Choroid plexus epithelial cell (primary cell): ENCODE data around the gene RECQL.
"Not testable (repeated sequence)": the region's sequence is repeated elsewhere in the genome, so short reads cannot be mapped to it uniquely, and the experiment has no call there.

Experiments used
- DNase-seq: peaks from one replicate; pipeline ENCODE4 v3.0.0-alpha.2; 2010; ENCODE audit warnings: low read depth
- H3K4me3 ChIP-seq: 2 replicates; pipeline ENCODE4 v1.5.1; 2011; ENCODE audit warnings: low read depth, mild to moderate bottlenecking, control low read depth, low read length, moderate library complexity
- TF ChIP-seq, protein P1 (sequence below): conservative IDR thresholded peaks from 2 replicates; pipeline ENCODE4 v1.5.1; 2011; ENCODE audit warnings: low read depth, mild to moderate bottlenecking, control low read depth, inconsistent platforms, low read length, moderate library complexity

The RECQL gene

DNA sequence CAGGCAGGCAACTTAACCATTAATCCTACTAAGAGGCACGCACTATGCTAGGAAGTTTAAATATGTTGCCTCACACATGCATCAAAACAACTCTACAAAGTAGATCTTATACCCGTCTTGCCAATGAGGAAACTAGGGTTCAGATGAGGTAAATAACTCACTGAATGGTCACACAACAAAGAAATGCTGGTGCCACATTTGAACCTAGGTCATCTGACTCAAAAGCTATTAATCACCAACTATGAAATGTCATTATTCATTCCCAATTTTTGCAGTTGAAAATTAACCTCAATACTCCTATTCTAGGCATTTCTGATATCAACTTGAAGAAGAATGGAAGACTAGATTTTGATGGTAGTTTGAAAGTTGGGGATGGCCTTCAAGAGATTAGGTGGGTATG lies 66.7 kb downstream of the RECQL start:
- TF ChIP-seq, protein P1, sequence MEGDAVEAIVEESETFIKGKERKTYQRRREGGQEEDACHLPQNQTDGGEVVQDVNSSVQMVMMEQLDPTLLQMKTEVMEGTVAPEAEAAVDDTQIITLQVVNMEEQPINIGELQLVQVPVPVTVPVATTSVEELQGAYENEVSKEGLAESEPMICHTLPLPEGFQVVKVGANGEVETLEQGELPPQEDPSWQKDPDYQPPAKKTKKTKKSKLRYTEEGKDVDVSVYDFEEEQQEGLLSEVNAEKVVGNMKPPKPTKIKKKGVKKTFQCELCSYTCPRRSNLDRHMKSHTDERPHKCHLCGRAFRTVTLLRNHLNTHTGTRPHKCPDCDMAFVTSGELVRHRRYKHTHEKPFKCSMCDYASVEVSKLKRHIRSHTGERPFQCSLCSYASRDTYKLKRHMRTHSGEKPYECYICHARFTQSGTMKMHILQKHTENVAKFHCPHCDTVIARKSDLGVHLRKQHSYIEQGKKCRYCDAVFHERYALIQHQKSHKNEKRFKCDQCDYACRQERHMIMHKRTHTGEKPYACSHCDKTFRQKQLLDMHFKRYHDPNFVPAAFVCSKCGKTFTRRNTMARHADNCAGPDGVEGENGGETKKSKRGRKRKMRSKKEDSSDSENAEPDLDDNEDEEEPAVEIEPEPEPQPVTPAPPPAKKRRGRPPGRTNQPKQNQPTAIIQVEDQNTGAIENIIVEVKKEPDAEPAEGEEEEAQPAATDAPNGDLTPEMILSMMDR = no peak
- DNase-seq = no peak
- no peak overlapping the region for H3K4me3 ChIP-seq

DNA sequence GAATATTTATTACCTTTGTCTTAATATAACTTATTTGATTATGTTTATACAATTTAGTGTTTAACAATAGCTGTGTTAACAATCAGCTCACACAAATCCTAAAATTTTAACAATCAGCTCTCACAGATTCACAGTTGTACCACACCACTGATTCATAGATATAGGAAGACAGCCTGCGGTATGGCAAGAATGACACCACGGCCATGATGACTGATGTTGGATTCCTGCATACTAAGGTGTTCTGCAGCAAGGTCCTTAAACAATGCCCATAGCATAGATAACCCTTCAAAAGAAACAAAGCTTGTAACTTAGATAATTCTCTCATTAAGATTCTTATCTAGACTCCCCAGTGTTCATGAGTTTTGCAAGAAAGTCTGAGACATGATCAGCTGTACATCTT lies 67.9 kb downstream of the RECQL start:
- TF ChIP-seq, protein P1 = no peak
- no peak overlapping the region for H3K4me3 ChIP-seq
- no peak for DNase-seq

DNA sequence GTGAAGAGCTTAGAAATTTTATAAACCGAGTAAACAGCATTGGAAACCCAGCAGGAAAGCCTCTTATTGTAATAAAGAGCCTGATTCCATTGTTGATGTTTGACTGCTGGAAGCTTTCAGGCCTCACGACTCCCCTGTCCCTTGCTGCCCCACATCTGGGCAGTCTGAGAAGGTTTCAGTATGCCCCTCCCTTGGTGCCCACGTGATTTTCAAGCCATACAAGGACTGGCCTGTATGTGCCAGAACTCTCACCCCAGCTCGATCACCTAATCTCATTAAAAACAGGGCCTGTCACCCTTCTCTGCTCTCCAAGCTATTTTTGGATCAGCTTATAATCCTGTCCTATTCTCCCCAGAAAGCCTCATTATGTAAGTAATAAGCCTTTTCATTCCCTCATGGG lies 71.4 kb downstream of the RECQL start:
- no peak overlapping the region for H3K4me3 ChIP-seq
- no peak for DNase-seq
- TF ChIP-seq, protein P1 = no peak

DNA sequence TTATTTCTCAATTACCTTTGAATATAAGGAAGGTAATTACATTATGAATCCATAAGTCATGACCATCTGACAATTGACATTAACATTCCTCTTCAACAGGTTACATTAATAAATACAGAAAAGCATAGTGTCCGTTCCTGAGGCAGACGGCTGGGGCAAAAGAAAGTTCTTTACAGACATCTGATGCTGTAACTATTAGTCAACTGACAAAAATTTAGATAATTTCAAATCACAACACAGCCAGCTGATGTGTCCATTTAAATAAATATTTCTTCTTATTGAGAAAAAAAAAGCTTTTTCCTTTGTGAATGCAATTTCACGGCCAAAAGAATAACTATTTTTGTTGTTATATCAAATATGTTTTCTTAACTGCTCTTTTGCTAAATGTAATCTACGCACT lies 73.2 kb downstream of the RECQL start:
- peak; percentile 74 for DNase-seq
- no peak overlapping the region for H3K4me3 ChIP-seq
- TF ChIP-seq, protein P1 = no peak

DNA sequence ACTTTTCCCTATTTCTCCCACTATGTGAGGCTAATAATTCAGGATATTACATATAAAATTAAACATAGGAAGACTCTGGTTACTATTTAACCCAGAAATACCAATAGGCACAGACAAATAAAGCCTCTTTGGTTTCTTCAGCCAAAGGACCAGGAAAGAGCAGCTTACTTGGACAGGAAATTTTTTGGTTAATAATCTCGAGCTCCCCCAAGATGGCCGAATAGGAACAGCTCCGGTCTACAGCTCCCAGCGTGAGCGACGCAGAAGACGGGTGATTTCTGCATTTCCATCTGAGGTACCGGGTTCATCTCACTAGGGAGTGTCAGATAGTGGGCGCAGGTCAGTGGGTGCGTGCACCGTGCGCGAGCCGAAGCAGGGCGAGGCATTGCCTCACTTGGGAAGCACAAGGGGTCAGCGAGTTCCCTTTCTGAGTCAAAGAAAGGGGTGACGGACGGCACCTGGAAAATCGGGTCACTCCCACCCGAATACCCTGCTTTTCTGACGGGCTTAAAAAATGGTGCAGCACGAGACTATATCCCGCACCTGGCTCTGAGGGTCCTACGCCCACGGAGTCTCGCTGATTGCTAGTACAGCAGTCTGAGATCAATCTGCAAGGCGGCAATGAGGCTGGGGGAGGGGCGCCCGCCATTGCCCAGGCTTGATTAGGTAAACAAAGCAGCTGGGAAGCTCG lies 82.3 kb downstream of the RECQL start:
- DNase-seq, H3K4me3 ChIP-seq: not testable (repeated sequence)
